D341Med (cell line): Measurements from ENCODE around the gene ATP5F1D.

Source experiments
- DNase-seq: peaks from one replicate; pipeline ENCODE4 v3.0.0; 2012; ENCODE audit warnings: low spot score

Gene ATP5F1D

DNA sequence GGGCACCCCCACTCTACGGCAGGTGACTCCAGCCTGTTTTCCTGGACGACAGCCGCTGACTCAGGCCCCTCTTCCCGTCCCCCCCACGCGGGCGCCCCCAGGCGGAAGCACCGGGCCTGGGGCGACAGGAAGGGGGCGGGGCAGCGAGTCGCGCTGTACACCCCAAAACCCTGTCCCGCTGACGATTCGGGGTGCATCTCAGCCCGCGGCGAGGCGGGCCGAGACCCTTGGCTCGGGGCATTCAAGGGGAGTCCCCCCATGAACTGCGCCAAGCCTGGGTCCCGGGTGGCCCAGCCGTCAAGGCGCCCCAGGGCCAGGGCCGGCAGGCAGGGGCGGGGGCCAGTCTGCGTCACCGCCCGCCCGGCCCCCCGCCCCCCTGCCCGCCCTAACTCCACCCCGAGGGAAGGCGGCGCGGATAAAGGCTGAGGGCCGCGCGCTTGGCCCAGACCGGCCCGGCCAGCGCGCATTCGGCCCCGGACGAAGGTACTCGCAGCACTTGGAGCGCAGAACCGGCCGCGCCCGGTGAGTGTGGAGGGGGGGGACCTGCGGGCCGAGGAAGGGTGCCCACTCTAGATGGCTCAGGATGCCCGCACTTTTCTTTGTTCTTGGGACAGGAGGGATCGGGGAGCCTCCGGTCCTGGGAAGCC is 6.7 kb downstream of the ATP5F1D start, which contains the start of gene MIDN:
MIDN (plus strand) TSS at position 445 of the 647 bp plus-strand sequence. CDS start 1,714 bp downstream, outside the sequence.
- peak; percentile 80 for DNase-seq

DNA sequence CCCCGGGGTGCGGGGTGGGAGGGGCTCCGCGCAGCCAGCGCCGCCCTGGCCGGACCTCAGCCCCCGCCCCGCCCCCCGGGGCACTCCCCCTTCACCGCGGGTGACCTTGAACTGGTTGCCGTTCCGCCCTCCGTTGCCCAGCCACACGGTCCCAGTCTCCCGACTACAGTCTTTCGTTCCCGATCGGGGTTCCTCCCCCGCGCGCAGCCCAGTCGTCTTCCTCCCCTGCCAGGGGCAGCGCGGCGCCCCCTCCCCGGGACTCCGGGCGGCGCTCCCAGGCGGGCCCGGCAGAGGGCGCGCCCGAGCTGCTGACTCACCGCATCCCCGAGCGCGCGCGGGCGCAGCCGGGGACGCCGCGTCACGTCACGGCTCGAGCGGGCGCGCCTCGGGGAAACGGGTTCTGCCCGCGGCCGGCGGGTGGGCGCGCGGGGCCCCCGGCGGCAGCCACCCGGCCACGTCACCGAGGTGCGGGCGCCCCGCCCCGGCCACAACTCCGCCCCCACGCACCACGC is 7.3 kb downstream of the ATP5F1D start:
- DNase-seq, result peak; percentile 84

DNA sequence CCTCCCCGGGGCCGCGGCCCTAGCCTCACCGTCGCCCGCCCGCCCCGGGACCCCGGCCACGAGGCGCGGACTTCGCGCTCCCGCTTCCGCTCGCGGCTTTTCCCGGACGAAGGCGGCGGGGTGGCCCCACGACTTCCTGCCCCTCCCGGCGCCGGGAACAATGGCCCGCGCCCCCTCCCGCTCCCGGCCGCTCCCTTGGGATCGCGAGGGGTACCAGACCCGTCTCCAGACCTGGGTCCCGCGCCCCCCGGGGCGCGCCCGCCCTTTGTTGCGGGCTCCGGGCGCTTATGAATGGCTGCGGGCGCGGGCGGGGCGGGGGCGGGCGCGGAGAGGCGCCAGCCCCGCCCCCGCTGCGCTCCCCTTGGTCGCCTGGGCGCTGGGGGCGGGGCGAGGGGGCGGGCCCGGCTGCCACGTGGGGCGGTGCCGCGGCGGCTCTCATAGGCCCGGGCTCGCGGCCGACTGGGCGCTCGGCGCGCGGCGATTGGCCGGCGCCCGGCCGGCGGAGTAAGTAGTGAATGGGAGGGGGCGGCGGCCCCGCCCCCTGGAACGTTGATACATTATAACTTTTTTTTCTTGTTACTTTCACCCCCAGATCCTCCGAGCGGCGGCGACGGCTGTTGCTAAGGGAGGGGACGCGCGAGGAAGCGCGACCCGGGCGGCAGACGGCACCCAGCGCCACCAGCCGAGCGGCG is 7.9 kb downstream of the ATP5F1D start:
- DNase-seq, result peak; percentile 94

DNA sequence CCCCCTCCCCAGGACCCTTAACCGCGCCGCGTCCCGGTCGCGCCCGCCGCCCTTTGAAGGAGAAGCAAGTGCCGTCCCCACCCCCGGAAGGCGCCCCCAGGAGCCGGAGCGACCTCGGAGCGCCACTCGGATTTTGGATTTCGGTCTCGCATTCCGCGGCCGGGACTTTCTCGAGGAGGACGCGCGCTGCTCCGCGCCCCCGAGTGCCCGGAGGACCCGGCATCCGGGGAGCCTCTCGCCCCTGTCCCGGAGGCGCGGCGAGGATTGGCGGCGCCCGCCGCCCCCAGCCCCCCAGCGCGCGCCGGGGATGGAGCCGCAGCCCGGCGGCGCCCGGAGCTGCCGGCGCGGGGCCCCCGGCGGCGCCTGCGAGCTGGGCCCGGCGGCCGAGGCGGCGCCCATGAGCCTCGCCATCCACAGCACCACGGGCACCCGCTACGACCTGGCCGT is 8.5 kb downstream of the ATP5F1D start:
- no peak for DNase-seq

DNA sequence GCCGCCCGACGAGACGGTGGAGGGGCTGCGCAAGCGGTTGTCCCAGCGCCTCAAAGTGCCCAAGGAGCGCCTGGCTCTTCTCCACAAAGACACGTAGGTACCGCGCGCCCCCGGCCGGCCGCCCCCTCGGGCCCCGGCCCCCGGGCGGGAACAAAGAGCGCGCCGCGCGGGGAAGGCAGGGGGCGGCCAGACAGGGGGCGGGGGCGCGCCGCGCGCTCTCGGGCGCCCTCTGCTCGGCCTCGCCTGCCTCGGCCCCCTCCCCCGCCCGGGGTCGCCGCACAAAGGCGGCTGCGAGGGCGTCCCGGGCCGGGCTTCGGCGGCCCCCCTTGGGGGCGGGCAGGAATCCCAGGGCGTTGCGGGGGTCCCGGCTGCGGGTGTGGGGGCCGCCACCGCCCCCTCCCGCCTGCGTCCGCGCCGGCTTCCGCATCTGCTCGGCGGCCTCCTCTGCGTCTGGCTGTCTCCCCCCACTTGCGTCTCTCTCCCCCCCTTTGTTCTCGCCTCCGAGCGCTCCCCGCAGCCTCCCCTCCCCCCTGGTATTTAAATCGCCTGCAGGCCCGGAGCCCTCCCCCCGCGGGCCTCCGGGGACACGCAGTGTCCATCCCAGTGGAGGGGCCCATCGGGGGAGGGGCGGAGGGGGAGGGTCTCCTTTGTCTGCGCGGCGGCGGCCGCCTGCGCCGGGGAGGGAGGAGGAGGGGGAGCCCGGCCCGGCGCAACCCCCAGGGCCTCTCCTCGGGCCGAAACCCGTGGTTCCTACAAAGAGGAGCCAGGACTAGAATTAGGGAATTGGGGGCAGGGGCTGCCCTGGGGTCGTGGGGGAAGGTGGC is 9.1 kb downstream of the ATP5F1D start:
- peak; percentile 73 for DNase-seq

DNA sequence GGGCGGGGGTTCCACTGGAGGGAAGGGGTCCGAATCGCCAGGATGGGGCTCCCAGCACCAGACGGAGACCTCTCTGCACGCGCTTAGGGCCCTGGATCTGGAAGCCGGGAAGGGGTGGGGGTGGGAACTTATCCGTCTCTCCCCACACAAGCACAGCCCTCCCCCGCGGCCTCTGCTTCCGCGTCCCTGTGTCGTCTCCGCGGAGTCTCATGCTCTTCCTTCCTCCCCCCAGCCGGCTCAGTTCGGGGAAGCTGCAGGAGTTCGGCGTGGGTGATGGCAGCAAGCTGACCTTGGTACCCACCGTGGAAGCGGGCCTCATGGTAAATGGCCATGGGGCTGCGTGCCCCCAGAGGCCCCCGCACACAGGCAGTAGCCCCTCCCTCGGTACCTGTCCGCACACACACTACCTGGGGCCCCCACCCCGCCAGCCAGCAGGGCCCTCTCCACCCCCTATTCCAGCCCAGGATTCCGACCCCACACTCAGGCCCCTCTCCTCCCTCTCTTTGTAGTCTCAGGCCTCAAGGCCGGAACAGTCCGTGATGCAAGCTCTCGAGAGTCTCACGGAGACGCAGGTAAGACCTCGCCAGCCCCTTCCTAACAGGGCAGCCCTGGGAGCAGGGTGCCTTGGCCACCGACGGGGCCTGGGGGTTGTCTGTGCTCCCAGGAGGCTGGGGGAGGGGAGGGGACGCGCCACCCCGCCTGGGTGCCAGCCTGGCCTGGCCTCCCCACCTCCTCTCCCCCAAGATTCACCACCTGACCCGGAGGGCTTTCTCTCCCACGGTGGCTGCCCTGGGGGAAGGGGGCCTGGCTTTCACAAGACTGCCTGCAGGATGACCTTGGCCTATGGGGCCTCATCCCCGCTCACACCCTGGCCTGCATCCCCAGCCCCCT is 10.0 kb downstream of the ATP5F1D start:
- peak; percentile 62 for DNase-seq

DNA sequence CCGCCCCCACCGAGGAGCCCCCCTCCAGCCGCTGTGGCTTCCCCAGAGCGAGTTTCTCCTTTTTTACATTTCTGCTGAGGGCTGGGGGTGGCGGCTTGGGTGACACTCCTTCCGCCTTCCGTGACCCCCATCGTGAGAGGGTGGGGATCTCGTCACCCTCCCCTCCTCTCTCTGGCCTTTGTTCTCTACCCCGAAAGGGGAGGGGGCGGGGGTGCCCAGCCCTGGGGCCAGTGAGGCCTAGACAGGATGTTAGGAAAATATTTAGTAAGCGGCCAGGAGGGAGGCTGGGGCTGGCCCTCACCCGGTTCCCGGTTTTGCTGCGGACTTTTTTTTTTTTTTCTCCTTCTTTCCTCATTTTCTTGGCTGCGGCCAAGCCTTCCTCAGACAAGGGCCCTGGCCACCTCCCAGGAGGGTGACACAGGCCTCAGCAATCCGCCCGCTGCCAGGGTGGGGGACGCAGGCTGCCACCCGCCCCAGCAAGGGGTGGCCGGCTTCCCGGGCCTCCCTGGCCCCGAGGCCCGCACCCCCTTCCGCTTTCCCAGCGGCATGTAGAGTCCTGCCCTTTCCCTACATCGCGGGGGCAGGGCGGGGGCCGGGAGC is 10.8 kb downstream of the ATP5F1D start:
- DNase-seq, result no peak

DNA sequence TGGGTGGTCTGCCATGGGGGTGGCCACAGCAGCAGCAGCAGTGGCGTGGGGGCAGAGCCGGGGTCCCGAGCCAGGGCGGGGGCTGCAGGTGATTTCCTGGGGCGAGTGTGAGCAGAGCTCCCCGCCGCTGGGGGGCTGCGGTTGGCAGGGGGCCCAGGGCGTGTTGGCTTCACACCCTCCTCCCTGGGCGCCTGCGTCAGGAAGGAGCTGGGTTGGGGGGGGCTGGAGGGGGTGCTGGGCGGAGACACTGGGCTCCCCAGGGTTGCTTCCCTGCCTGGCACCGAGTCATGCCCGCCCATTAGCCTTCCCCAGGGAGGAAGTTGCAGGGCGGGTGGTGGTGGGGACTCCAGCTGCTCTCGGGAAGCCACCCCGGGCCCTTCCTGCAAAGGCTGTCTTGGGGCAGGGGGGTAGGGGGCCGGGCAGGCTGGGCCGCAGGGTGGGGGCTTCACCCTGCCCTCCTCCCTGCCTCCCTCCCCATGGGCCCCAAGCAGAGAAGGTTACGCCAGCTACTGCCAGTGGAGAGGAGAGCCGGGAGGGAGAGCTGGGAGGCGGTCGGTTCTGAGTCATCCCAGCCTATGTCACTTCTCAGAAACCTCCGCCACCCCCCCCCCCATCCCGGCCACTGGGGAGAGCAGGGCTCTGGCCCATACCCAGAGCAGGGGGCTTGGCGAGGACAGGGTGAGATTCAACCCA is 11.4 kb downstream of the ATP5F1D start:
- peak; percentile 80 for DNase-seq

DNA sequence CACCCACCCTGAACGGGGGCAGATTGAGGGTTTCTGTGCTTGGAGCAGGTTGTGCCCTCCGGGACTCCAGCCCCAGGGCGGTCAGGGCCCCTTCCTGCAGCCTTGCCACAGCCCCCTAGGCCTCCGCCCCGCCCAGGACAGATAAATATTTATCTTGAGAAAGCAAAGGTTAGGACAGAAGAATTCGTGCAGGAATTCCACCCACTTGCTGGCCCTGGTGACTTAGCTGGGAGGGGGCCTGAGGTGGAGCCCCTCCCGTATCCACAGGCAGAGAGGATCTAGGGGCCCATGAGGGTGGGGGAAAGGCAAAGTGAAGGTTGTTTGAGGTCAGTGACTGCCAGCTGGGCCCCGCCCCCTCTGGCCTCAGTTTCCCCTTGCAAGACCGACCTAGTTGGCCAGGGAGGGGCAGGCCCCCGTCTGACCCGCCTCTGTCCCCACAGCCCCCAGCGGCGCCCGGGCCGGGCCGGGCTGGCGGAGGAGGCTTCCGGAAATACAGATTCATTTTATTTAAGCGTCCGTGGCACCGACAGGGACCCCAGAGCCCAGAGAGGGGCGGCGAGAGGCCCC is 12.0 kb downstream of the ATP5F1D start:
- no peak for DNase-seq

DNA sequence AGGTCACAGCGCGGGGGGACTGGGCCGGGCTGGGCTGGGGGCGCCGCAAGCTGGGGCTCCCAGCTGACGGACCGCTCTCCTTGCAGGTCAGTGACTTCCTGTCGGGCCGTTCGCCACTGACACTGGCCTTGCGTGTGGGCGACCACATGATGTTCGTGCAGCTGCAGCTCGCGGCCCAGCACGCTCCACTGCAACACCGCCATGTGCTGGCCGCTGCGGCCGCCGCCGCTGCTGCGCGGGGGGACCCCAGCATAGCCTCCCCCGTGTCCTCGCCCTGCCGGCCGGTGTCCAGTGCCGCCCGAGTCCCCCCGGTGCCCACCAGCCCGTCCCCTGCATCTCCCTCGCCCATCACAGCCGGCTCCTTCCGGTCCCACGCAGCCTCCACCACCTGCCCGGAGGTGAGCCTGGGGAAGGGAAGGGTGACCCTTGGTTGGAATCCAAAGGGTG is 12.6 kb downstream of the ATP5F1D start:
- DNase-seq, result no peak

DNA sequence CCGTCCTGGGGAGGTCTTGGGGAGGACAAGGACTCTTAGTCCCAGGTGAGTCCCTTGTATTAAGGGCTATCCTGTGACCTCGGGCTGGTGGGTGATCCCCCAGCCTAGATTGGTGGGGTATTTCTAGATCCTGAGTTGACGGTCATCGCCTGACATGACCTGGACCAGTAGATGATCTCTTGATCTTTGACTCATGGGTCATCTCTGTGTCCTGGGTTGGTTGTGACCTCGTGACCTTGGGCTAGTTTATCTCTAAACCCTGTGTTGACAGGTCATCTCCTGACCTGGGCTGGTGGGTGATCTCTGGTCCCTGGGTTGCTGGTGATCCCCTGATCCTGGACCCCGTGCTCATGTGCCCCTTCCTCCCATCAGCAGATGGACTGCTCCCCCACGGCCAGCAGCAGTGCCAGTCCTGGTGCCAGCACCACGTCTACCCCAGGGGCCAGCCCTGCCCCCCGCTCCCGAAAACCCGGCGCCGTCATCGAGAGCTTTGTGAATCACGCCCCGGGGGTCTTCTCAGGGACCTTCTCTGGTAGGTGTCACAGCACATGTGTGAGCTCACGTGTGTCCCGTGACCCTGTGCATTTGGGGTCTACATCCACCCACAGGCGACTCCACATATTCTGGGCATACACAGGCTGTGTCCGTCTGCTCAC is 13.1 kb downstream of the ATP5F1D start:
- DNase-seq, result no peak

DNA sequence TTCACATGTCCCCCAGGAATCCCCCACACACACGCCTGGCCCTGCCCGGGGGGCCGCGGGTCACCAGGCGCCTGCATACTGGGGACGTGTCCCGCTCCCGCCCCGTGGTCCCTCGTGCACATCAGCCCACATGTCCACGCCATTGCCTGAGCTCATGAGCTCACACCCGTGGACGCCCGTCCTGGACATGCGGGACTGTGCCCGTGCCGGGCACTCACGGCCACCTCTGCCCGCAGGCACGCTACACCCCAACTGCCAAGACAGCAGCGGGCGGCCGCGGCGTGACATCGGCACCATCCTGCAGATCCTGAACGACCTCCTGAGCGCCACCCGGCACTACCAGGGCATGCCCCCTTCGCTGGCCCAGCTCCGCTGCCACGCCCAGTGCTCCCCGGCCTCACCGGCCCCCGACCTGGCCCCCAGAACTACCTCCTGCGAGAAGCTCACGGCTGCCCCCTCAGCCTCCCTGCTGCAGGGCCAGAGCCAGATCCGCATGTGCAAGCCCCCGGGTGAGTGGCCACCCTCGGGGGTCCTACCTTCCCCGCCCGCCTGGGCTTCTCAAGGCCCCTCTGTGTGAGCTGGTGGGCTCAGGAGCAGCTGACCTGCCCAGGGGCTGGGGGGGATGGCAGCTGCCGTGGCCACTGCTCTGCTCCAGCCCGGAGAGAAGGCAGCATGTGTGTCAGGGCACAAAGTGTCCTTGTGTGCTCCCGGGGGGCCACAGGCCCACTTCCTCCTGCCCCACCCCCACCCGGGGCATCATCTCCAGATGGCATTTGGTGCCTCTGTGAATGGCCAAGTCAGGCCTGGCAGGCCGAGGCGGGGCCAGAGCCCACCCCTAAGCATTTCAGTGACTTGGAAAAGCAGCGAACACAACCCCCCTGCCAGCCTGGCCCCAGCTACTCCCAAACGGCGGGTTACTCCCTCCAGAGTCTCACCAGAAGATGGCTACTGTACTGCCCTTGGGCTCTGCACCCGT is 13.9 kb downstream of the ATP5F1D start:
- no peak for DNase-seq

DNA sequence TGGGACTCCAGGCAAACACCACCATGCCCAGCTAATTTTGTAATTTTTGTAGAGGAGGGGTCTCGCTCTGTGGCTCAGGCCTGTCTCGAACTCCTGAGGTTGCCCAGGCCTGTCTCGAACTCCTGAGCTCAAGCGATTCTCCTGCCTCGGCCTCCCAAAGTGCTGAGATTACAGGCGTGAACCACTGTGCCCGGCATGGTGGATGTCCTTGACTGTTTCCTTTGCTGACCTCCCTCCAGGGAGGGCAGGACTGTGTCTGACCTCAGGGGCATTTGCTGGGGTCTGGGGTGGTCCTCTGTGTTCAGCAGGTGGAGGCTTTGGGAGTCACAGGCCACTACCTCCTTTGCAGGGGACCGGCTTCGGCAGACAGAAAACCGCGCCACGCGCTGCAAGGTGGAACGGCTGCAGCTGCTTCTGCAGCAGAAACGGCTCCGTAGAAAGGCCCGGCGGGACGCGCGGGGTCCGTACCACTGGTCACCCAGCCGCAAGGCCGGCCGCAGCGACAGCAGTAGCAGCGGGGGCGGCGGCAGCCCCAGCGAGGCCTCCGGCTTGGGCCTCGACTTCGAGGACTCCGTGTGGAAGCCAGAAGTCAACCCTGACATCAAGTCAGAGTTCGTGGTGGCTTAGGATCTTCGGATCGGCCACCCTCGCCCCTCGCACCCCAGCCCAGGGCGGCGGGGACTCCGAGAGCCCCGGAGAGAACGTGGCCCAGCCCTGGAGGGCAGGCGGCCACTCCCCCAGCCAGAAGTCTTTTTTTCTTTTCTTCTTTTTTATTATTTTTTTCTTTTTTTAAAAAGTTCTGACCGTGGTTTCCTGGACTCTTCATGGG is 15.3 kb downstream of the ATP5F1D start:
- DNase-seq, result no peak

DNA sequence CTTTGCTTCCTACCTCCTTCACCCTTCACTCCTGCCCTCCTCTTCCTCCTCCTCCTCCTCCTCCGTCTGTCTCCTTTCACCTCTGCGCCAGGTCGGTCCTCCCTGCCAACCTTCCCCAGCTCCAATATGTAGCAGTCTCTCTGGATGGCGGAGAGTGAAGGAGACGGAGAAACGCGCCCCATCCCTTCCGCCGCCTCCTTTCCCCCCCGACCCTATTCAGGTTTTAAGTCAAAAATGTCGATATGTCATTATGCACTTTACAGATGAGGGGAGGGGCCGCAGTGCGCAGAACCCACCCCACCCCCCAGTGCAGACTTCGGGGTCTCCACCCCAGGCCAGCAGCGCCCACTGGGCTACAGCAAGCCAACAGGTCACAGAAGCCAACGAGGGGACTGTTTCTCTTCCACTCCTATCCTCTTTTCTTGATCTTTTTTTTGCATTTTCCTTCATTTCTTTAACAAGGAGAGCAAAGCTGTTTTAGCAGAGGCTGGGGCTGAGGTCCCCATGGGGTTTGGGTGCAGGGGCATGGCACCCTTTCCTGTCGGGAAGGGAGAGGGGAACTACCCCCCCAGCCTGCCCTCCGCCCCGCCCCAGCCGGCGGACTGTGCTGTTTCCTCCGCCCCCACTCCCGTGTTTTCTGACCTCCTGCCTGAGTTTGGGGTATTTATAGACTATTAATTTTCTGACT is 16.1 kb downstream of the ATP5F1D start:
- no peak for DNase-seq

DNA sequence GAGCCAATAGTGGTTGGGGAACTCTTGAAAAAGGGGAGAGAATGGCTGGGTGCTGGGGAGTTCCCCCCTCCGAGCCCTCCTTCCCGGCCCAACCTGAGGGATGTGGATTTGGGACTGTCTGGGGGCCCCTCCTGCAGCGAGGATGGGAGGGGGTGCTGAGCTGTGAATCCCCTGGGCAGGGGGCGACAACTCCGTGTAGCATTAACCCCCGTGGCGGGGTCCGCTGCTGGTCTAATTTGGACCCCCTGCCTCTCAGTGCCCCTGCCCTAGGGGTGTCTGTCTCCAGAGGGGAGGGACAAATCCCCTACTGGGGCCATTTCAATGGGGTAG is 16.6 kb downstream of the ATP5F1D start:
- DNase-seq, result no peak

DNA sequence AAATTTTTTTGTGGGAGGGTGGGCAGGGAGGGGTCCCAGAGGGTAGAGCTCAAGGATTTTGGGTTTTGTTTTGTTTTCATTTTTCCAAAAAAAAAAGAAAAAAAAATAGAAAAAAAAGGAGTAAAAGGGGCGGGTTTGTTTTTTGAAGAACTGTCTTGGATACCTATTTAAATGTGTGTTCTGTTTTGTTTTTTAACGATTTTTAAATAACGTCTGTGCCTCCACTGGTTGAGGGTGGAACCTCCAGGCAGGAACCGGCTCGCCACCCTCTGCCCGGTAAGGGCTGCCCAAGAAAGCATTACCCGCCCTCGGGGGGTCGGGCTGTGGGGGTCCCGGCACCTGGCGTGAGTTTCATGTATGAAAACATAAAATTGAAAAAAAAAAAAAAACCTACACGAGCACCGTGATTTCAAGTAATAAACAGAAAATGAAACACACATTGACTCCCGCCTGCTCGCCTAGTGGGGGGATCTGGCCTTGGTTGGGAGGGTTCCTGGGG is 17.2 kb downstream of the ATP5F1D start:
- no peak for DNase-seq
